ENCODE data around the gene MEIKIN. TPM values are rescaled to one million over a fixed set of nuclear protein-coding genes. Genes with fewer than 3 reads are reported as not detected.

MEIKIN gene
- total RNA-seq, 2 donors from 2014 or later = 5.6 TPM; not detected in 1

GRCh38 chr5:131867524-131867923 lies 77.9 kb downstream of the MEIKIN start:
- 38% methylated on average over 2 of the region's 2 CpGs for WGBS
- no peak overlapping the region for H3K4me3 ChIP-seq
- H3K9me3 ChIP-seq = no peaks in the 10 kb centered on the region
- no peaks in the 10 kb centered on the region for H3K4me1 ChIP-seq (replicated peaks)
- no peaks in the 10 kb centered on the region for H3K36me3 ChIP-seq
- intact Hi-C loops (cut with DNase I) = no loop called here
- H3K27ac ChIP-seq = no peak overlapping the region
- no peak for DNase-seq (ENCODE audit: low spot score)
- TF ChIP-seq POLR2AphosphoS5 (IDR thresholded peaks at IDR 0.05) (no peak), POLR2A (IDR thresholded peaks at IDR 0.05) (no peak), CTCF (IDR thresholded peaks at IDR 0.05) (no peak)
- H3K27me3 ChIP-seq (replicated peaks; ENCODE audit: insufficient read depth) = no peaks in the 10 kb centered on the region

- no peak overlapping the region for H3K4me3 ChIP-seq
- TF ChIP-seq POLR2A (IDR thresholded peaks at IDR 0.05) (no peak), CTCF (IDR thresholded peaks at IDR 0.05) (no peak), POLR2AphosphoS5 (IDR thresholded peaks at IDR 0.05) (no peak)
- WGBS = 86% methylated on average over 5 of the region's 5 CpGs
- no peak overlapping the region for H3K27ac ChIP-seq
- no peaks in the 10 kb centered on the region for H3K9me3 ChIP-seq
- intact Hi-C loops (cut with DNase I) = no loop called here
- H3K4me1 ChIP-seq (replicated peaks) = no peaks in the 10 kb centered on the region
- DNase-seq (ENCODE audit: low spot score) = no peak
- no peaks in the 10 kb centered on the region for H3K27me3 ChIP-seq (replicated peaks; ENCODE audit: insufficient read depth)
- no peaks in the 10 kb centered on the region for H3K36me3 ChIP-seq
Measured at GRCh38 chr5:131863700-131864099, 81.8 kb downstream of the MEIKIN start.

DNA sequence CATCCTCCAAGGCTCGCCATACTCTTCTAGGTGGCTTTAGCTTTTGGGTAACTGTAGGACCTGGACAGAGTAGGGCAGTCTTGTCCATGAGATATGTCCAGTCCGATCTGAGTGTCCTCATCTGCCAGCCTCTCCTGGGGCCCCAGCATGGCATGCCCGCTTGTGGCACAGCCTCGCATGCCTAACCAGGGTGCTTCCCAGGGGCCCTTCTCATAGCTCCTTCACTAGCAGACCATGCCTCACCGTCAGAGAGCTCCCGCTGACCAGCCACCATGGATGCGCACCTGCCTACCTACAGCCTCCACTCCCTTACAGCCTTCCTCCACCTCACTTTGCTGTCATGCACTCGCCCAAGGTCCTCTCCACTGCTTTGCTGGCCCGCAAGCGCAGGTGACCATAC lies 88.1 kb downstream of the MEIKIN start:
- no peaks in the 10 kb centered on the region for H3K9me3 ChIP-seq
- no peaks in the 10 kb centered on the region for H3K4me1 ChIP-seq (replicated peaks)
- no peak overlapping the region for H3K27ac ChIP-seq
- H3K36me3 ChIP-seq = no peaks in the 10 kb centered on the region
- DNase-seq (ENCODE audit: low spot score) = no peak
- TF ChIP-seq POLR2AphosphoS5 (IDR thresholded peaks at IDR 0.05) (no peak), CTCF (IDR thresholded peaks at IDR 0.05) (no peak), POLR2A (IDR thresholded peaks at IDR 0.05) (no peak)
- 95% methylated on average over 10 of the region's 10 CpGs for WGBS
- H3K27me3 ChIP-seq (replicated peaks; ENCODE audit: insufficient read depth) = no peaks in the 10 kb centered on the region
- intact Hi-C loops (cut with DNase I) = no loop called here
- no peak overlapping the region for H3K4me3 ChIP-seq

GRCh38 chr5:131855452-131855851 lies 90.0 kb downstream of the MEIKIN start:
- intact Hi-C loops (cut with DNase I) = no loop called here
- no peak overlapping the region for H3K27ac ChIP-seq
- 84% methylated on average over 3 of the region's 3 CpGs for WGBS

More at GRCh38 chr5:131855452-131855851, 90.0 kb downstream of the MEIKIN start:
- Histone ChIP-seq H3K27me3 (replicated peaks; ENCODE audit: insufficient read depth) (no peaks in the 10 kb centered on the region), H3K36me3 (no peaks in the 10 kb centered on the region), H3K4me3 (no peak overlapping the region), H3K9me3 (no peaks in the 10 kb centered on the region), H3K4me1 (replicated peaks) (no peaks in the 10 kb centered on the region)
- no peak for TF ChIP-seq POLR2A (IDR thresholded peaks at IDR 0.05)
- no peak for TF ChIP-seq CTCF (IDR thresholded peaks at IDR 0.05)
- no peak for TF ChIP-seq POLR2AphosphoS5 (IDR thresholded peaks at IDR 0.05)
- DNase-seq (ENCODE audit: low spot score) = no peak
